Activated CD4-positive, alpha-beta T cell treated with anti-CD3 and anti-CD28 coated beads, Interleukin-2, amount 10 ng/mL, durations not matched to agents 24 days and 14 days (primary cell): ENCODE data around the gene FANK1. TPM values are rescaled to one million over a fixed set of nuclear protein-coding genes. Genes with fewer than 3 reads are reported as not detected.
"Not testable (repeated sequence)": the region's sequence is repeated elsewhere in the genome, so short reads cannot be mapped to it uniquely, and the experiment has no call there.

Source experiments
- DNase-seq: peaks from one replicate; pipeline ENCODE4 v3.0.0; 2022
- H3K27ac Mint-ChIP-seq: one replicate; pipeline ENCODE4 v1.8.0; 2022; ENCODE audit warnings: mild to moderate bottlenecking, mixed read lengths
- H3K27me3 Mint-ChIP-seq: one replicate; pipeline ENCODE4 v1.8.0; 2022; ENCODE audit warnings: mixed read lengths
- H3K36me3 Mint-ChIP-seq: one replicate; pipeline ENCODE4 v1.8.0; 2022; ENCODE audit warnings: low read depth, mild to moderate bottlenecking, mixed read lengths
- H3K4me1 Mint-ChIP-seq: one replicate; pipeline ENCODE4 v1.8.0; 2021; ENCODE audit warnings: mixed read lengths
- H3K4me3 Mint-ChIP-seq: one replicate; pipeline ENCODE4 v1.8.0; 2022; ENCODE audit warnings: mild to moderate bottlenecking, moderate library complexity, mixed read lengths
- H3K9me3 Mint-ChIP-seq: one replicate; pipeline ENCODE4 v1.8.0; 2021; ENCODE audit warnings: mixed read lengths
- intact Hi-C: fragments of 100-400 bp; cut with micrococcal nuclease; formaldehyde crosslinking; loops from one replicate; pipeline ENCODE4 v1.15.1; 2023
- total RNA-seq: library from RNA; stranded (reverse); gene quantifications from 2 replicates; pipeline ENCODE4 v1.2.3, GENCODE V29; 2022

FANK1 gene
- total RNA-seq, 1 donor from 2014 or later = not detected

DNA sequence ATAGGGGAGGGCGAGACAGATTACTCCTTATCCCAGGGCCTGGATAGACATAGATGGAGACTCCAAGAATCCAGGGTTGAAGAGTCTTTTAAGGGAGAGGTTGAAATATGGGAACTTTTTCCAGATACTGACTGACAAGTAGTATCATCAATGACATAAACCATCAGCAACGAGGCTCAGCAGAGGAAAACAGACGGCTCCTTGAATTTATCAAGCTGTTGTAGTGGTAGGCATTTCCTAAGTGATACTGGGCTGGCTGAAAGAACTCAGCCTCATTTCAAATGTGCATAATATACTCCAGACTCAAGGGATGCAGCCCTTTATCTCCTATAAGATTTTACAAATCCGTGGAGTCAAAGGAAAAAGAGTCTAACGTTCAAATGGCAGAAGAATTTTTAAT is 150.5 kb downstream of the FANK1 start:
- intact Hi-C loops = no loop called here
- no peak for DNase-seq
- no peaks in the 10 kb centered on the region for H3K9me3 Mint-ChIP-seq
- peaks cover 4% of the 10 kb centered on the region for H3K4me1 Mint-ChIP-seq
- H3K4me3 Mint-ChIP-seq = no peak overlapping the region
- no peak overlapping the region for H3K27ac Mint-ChIP-seq
- H3K36me3 Mint-ChIP-seq = no peaks in the 10 kb centered on the region
- no peaks in the 10 kb centered on the region for H3K27me3 Mint-ChIP-seq

DNA sequence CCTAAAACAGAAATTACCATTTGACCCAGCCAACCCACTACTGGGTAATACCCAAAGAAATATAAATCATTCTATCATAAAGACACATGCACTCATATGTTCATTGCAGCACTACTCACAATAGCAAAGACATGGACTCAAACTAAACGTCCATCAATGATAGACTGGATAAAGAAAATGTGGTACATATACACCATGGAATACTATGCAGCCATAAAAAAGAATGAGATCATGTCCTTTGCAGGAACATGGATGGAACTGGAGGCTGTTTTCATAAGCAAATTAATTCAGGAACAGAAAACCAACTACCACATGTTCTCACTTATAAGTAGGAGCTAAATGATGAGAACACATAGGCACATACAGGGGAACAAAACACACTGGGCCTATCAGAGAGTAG is 151.4 kb downstream of the FANK1 start:
- H3K4me1 Mint-ChIP-seq, H3K27me3 Mint-ChIP-seq, intact Hi-C loops, H3K27ac Mint-ChIP-seq, H3K9me3 Mint-ChIP-seq, H3K4me3 Mint-ChIP-seq, DNase-seq, H3K36me3 Mint-ChIP-seq: not testable (repeated sequence)

DNA sequence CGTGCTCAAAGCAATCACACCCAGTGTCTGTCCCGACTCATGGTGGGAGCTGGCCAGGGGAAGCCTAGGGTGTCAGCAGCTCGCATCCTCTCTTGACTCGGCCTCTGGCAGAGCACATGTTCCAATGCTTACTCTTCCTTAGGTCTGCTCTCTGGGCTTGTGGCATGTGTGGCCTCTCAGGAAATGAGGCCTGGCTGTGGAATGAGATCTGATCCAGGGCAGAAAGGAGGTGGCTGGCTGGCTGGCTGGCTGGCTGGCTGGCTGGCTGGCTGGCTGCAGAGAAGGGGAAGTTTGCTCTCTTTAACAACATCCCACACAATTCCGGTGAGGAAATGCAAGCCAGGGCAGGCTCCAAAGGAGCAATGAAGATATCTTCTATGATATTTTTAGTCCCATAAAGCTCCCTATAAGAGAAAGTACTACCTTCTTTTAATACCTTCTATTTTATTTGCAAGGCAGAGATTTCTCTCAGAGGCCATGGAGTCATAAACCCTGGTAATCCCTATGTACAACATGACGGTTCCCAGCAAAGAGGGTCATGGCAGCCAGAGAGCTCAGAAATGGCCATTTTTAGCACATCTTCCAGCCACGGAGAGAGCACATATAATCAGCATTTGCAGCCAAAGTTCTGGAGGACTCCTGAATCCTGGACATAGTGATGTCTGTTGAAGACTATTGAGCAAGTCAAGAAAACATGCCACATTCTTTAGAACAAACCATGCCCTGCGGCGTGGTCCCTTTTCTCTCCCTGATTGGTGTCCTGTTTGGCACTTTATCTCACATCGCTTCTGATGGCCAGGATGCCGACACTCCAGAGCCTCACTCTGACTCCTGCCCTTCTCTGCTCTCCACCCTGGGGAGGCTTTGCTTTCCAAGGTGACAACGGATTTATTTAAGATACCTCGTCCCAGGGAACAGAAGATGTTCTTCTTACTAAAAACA is 153.7 kb downstream of the FANK1 start:
- intact Hi-C loops = no loop called here
- Mint-ChIP-seq H3K4me3 (no peak overlapping the region), H3K9me3 (no peaks in the 10 kb centered on the region), H3K4me1 (no peaks in the 10 kb centered on the region), H3K36me3 (no peaks in the 10 kb centered on the region), H3K27me3 (no peaks in the 10 kb centered on the region), H3K27ac (no peak overlapping the region)
- no peak for DNase-seq

DNA sequence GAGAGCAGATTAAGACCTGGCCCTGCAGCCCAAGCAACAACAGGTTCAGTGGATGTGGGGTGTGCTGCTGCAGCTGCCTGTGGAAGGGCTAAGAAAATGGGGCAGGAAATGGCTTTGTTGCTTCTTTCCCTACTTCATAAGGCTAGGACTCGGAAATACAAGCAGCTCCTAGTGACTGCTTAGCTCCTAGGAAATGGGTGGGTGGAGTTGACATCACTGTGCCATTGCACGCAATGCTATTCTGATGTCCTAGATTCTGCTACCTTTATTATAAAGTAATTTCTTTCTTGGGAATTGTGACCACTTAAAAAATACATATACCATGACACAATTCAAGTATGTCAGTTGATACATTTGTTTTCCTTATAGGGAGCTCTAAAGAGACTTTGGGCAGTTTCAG is 155.8 kb downstream of the FANK1 start:
- Mint-ChIP-seq H3K27me3 (no peaks in the 10 kb centered on the region), H3K4me1 (no peaks in the 10 kb centered on the region), H3K36me3 (no peaks in the 10 kb centered on the region), H3K4me3 (no peak overlapping the region), H3K27ac (no peak overlapping the region), H3K9me3 (no peaks in the 10 kb centered on the region)
- no peak for DNase-seq
- intact Hi-C loops = no loop called here

DNA sequence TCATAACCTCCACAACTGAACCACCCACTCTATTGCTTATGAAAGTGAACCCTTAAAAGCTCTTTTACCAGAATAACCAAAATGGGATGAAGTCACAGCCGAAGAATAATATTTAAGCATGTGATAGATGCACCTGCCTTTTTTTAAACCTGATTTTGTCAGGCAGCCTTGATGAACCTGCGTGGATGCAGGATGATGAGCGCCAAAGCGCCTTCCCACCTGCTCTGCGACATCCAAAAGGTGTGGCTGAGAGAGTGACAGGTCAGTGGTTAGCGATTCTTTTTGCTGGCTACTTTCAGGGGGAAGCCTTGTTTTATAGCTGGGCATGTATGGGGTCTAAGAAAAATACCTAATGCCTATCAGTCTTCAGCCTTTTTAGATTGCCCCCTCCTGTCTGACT is 157.8 kb downstream of the FANK1 start:
- no peak for DNase-seq
- Mint-ChIP-seq H3K27ac (no peak overlapping the region), H3K4me1 (no peaks in the 10 kb centered on the region), H3K27me3 (no peaks in the 10 kb centered on the region), H3K36me3 (no peaks in the 10 kb centered on the region), H3K4me3 (no peak overlapping the region), H3K9me3 (no peaks in the 10 kb centered on the region)
- intact Hi-C loops = no loop called here

DNA sequence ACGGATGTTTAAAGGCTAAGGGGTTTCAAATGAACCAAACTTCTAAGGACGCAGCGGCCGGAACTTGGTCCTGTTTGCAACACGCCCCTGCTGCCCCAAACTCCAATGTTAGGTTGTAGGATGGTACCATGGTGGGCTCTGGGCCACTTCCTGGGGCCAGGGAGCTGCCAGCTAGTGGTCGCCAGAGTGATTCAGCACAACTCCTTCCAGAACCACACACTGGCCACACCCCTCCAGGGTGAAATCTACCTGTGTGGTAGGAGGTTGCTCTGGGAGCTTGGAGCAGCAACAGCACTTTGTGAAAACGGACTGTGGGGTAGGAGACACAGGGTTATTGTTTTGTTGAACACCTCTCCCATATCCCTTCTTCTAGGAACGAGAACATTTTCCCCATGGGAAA is 161.1 kb downstream of the FANK1 start:
- no peaks in the 10 kb centered on the region for H3K9me3 Mint-ChIP-seq
- DNase-seq = no peak
- H3K4me3 Mint-ChIP-seq = no peak overlapping the region
- no peak overlapping the region for H3K27ac Mint-ChIP-seq
- H3K36me3 Mint-ChIP-seq = no peaks in the 10 kb centered on the region
- no peaks in the 10 kb centered on the region for H3K4me1 Mint-ChIP-seq
- intact Hi-C loops = no loop called here
- no peaks in the 10 kb centered on the region for H3K27me3 Mint-ChIP-seq

DNA sequence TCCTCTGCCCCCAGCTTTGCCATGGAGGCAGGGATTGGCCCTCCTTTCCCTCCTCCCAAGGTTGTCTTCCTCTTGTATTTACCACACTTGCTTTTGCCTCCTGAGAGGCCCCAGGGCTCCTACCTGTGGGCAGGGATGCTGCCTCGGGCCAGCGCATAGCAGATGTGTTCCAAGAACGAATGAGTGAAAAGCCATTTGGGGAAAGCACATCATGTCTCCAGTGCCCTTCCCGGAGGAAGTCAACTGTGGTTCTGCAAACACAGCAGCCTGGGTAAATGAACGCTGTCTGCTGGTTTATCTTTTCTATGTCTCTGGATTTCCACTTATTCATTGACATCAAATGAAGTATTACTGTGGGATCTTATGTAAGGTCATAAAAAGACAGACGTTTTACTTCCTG is 161.7 kb downstream of the FANK1 start:
- Mint-ChIP-seq H3K9me3 (no peaks in the 10 kb centered on the region), H3K27ac (no peak overlapping the region), H3K4me3 (no peak overlapping the region), H3K36me3 (no peaks in the 10 kb centered on the region), H3K4me1 (no peaks in the 10 kb centered on the region), H3K27me3 (no peaks in the 10 kb centered on the region)
- intact Hi-C loops = no loop called here
- DNase-seq = no peak

DNA sequence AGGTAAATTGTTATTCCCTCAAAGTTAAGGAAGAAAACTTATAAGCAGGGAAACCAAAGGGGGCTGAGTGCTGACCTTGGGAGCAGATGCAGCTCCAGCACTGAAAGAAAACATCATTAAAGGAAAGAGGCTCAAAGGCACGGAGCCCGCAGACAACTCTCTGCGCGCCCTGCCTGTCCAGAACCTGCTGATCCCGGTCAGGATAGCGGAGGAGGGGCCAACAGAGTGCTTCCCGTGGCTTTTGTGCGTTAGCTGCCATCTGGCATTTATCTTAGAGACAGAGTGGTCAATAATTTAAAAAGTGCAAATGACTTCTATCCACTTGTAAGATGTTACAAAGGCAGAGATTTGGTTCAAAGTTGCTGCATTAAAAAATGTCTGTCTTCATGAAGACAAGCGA is 162.1 kb downstream of the FANK1 start:
- H3K4me3 Mint-ChIP-seq = no peak overlapping the region
- intact Hi-C loops = no loop called here
- DNase-seq = no peak
- no peaks in the 10 kb centered on the region for H3K9me3 Mint-ChIP-seq
- no peaks in the 10 kb centered on the region for H3K36me3 Mint-ChIP-seq
- H3K4me1 Mint-ChIP-seq = no peaks in the 10 kb centered on the region
- H3K27ac Mint-ChIP-seq = no peak overlapping the region
- no peaks in the 10 kb centered on the region for H3K27me3 Mint-ChIP-seq

Other genes with a start within 250 kb of the FANK1 start
- not detected in 2 replicates for gene TEX36, start 213.4 kb upstream of the FANK1 start, total RNA-seq
- 40.8 and 43.2 TPM in 2 replicates for gene EDRF1, start 176.9 kb upstream of the FANK1 start, total RNA-seq
- gene MMP21, start 120.7 kb upstream of the FANK1 start, total RNA-seq = 0.14 TPM in 1 of 2 replicates, not detected in the other
- gene UROS, start 73.3 kb upstream of the FANK1 start, total RNA-seq = 50.6 and 53.8 TPM in 2 replicates
- gene BCCIP, start 73.0 kb upstream of the FANK1 start, total RNA-seq = 135 and 143 TPM in 2 replicates
- gene DHX32, start 15.3 kb upstream of the FANK1 start, total RNA-seq = 14.0 and 17.0 TPM in 2 replicates